HG03558 (cell line): ENCODE data around the gene EMC10.
"Not testable (repeated sequence)": the region's sequence is repeated elsewhere in the genome, so short reads cannot be mapped to it uniquely, and the experiment has no call there.

Experiments
- ATAC-seq: cut with Tn5 transposase; IDR thresholded peaks from one replicate; pipeline ENCODE4 v1.9.1; 2021; ENCODE audit warnings: moderate number of reproducible peaks; ENCODE audit not compliant: unreplicated experiment; ENCODE audit errors: extremely low read depth

EMC10 gene

GRCh38 chr19:50476224-50476906 is at the start of gene EMC10, which contains the start of gene GARIN5A:
TSS of gene EMC10 (plus strand) at chr19:50476507. CDS start at chr19:50476545, 38 bp downstream.
TSS of gene GARIN5A (minus strand) at chr19:50476848. CDS start at chr19:50476388, 460 bp downstream.
- ATAC-seq, result peak; percentile 46

- ATAC-seq, result no peak
These were observed 48.9 kb upstream of the EMC10 start for GRCh38 chr19:50427318-50427925.

- no peak for ATAC-seq
These were observed 48.3 kb upstream of the EMC10 start for GRCh38 chr19:50427997-50428425.

- ATAC-seq, result no peak
These were observed 47.4 kb upstream of the EMC10 start for GRCh38 chr19:50428772-50429463.

- ATAC-seq, result no peak
These were observed 45.4 kb upstream of the EMC10 start for GRCh38 chr19:50430888-50431342.

GRCh38 chr19:50431343-50432220 is 44.7 kb upstream of the EMC10 start:
- ATAC-seq, result no peak

- no peak for ATAC-seq
These were observed 43.9 kb upstream of the EMC10 start, which contains the start of gene MYBPC2 for GRCh38 chr19:50432221-50433028. TSS of gene MYBPC2 (plus strand) at chr19:50432892. CDS start at chr19:50432954, 62 bp downstream.

- ATAC-seq, result no peak
These were observed 42.8 kb upstream of the EMC10 start for GRCh38 chr19:50433201-50434180.

GRCh38 chr19:50434525-50434924 is 41.8 kb upstream of the EMC10 start:
- ATAC-seq, result no peak

GRCh38 chr19:50435221-50435620 is 41.1 kb upstream of the EMC10 start:
- no peak for ATAC-seq

- no peak for ATAC-seq
These were observed 40.7 kb upstream of the EMC10 start for GRCh38 chr19:50435627-50436026.

GRCh38 chr19:50437862-50438449 is 38.4 kb upstream of the EMC10 start:
- ATAC-seq, result no peak

- not testable (repeated sequence) for ATAC-seq
These were observed 37.2 kb upstream of the EMC10 start for GRCh38 chr19:50439130-50439529.

- no peak for ATAC-seq
These were observed 32.2 kb upstream of the EMC10 start for GRCh38 chr19:50444059-50444458.

GRCh38 chr19:50447053-50447452 is 29.3 kb upstream of the EMC10 start:
- ATAC-seq, result no peak

- ATAC-seq, result no peak
These were observed 28.6 kb upstream of the EMC10 start for GRCh38 chr19:50447750-50448149.

GRCh38 chr19:50449236-50449899 is 26.9 kb upstream of the EMC10 start:
- no peak for ATAC-seq
